ENCODE data around the gene MYH13. TPM values are rescaled to one million over a fixed set of nuclear protein-coding genes. Genes with fewer than 3 reads are reported as not detected.

MYH13 gene
- total RNA-seq, 1 experiment from 2014 or later: not detected

- TF ChIP-seq ZNF232 (CRISPR knock-in tag; IDR thresholded peaks at IDR 0.05) (no peak), CTCF (IDR thresholded peaks at IDR 0.05) (peak; percentile 40; the same call in 1 of the 2 replicates)
- CTCF ChIA-PET: interaction anchor here (0.6 to 1.9 kb wide), 20 partner anchors 8 to 416 kb away, joined by 3 to 13 read pairs (median 4); partner anchors contain the start of gene MYH1
- POLR2A ChIA-PET: interaction anchor here (1.0 kb wide), 1 partner anchor 49 kb away, joined by 3 read pairs; no protein-coding TSS in a partner anchor
These were observed 25.5 kb upstream of the MYH13 start for GRCh38 chr17:10398352-10398751.

GRCh38 chr17:10396524-10397163 is 23.8 kb upstream of the MYH13 start:
- no peak overlapping the region for H3K4me3 Mint-ChIP-seq
- H3K27ac Mint-ChIP-seq: no peak overlapping the region
- ChIA-PET POLR2A (no interaction called here), CTCF (no interaction called here)
- no peaks in the 10 kb centered on the region; the same call in 1 of the 2 replicates for H3K27me3 Mint-ChIP-seq (ENCODE audit: low read depth)
- no peaks in the 10 kb centered on the region for H3K4me1 Mint-ChIP-seq
- no peak for TF ChIP-seq ZNF317 (CRISPR knock-in tag; IDR thresholded peaks at IDR 0.05; ENCODE audit: borderline replicate concordance, low read depth)
- no peak for TF ChIP-seq MLX (CRISPR knock-in tag; IDR thresholded peaks at IDR 0.05)
- no peak for TF ChIP-seq ZBTB43 (CRISPR knock-in tag; IDR thresholded peaks at IDR 0.05)
- no peak for TF ChIP-seq SP1 (CRISPR knock-in tag; conservative IDR thresholded peaks at IDR 0.05)
- TF ChIP-seq USF2 (CRISPR knock-in tag; IDR thresholded peaks at IDR 0.05): no peak
- TF ChIP-seq TEAD1 (CRISPR knock-in tag; IDR thresholded peaks at IDR 0.05): no peak
- no peak for TF ChIP-seq ZNF138 (CRISPR knock-in tag; conservative IDR thresholded peaks at IDR 0.05)
- TF ChIP-seq JAZF1 (CRISPR knock-in tag; IDR thresholded peaks at IDR 0.05): no peak
- TF ChIP-seq PREB (CRISPR knock-in tag; IDR thresholded peaks at IDR 0.05; ENCODE audit: borderline replicate concordance): no peak
- TF ChIP-seq ZNF396 (CRISPR knock-in tag; IDR thresholded peaks at IDR 0.05; ENCODE audit: borderline replicate concordance): no peak
- no peak for TF ChIP-seq E2F4 (CRISPR knock-in tag; IDR thresholded peaks at IDR 0.05; ENCODE audit: borderline replicate concordance, low read depth)
- no peak for TF ChIP-seq GABPB1 (CRISPR knock-in tag; IDR thresholded peaks at IDR 0.05)
- TF ChIP-seq E2F5 (CRISPR knock-in tag; IDR thresholded peaks at IDR 0.05): no peak
- no peaks in the 10 kb centered on the region for H3K36me3 Mint-ChIP-seq
- H3K9me3 Mint-ChIP-seq: no peaks in the 10 kb centered on the region
- DNase-seq (ENCODE audit: low spot score) (no peak), ATAC-seq (no peak)

More at GRCh38 chr17:10398352-10398751, 25.5 kb upstream of the MYH13 start:
- DNase-seq (ENCODE audit: low spot score) (peak; percentile 64), ATAC-seq (peak; percentile 39; the same call in 1 of the 2 replicates)
- Mint-ChIP-seq H3K27ac (no peak overlapping the region), H3K27me3 (ENCODE audit: low read depth) (no peaks in the 10 kb centered on the region), H3K36me3 (no peaks in the 10 kb centered on the region), H3K4me1 (no peaks in the 10 kb centered on the region), H3K9me3 (no peaks in the 10 kb centered on the region), H3K4me3 (no peak overlapping the region)
